ENCODE data around the gene ATG16L2.

DNA sequence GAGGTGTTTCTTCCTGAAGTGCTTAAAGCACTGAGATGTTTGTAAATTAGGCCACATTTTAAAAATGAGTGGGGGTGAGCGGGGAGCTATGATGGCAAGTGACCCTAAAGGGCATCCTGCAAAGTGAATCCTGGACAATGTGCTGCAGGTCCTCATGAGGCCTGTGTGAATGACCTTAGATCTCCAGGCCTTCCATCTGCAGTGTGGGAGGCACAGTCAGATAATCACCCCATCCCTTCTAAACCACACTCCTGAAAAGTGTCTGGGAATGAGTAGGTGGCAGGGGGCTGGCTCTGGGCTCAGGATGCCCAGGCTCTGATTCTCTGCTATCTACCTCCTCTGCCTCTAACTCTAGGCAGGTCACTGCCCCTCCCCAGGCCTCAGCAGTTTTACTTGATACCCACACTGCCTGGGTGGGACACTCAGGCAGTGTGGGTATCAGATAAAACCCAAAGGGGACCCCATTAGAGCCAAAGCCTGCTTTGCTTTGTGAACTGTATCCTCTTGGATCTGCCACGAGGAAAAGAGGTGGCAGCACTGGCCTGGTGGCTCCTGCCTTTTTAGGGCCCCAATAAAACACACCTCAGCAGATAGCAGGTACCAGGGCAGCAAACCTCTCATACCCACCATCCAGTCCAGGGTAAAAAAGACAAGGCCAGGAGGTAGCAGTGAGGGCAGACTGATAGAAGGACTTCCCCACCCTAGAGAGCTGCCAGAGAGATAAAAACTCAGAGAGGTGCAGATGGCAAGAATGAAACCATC is 30.9 kb upstream of the ATG16L2 start:
- TF ChIP-seq, protein P1, sequence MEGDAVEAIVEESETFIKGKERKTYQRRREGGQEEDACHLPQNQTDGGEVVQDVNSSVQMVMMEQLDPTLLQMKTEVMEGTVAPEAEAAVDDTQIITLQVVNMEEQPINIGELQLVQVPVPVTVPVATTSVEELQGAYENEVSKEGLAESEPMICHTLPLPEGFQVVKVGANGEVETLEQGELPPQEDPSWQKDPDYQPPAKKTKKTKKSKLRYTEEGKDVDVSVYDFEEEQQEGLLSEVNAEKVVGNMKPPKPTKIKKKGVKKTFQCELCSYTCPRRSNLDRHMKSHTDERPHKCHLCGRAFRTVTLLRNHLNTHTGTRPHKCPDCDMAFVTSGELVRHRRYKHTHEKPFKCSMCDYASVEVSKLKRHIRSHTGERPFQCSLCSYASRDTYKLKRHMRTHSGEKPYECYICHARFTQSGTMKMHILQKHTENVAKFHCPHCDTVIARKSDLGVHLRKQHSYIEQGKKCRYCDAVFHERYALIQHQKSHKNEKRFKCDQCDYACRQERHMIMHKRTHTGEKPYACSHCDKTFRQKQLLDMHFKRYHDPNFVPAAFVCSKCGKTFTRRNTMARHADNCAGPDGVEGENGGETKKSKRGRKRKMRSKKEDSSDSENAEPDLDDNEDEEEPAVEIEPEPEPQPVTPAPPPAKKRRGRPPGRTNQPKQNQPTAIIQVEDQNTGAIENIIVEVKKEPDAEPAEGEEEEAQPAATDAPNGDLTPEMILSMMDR (IDR thresholded peaks at IDR 0.05; ENCODE audit: poor library complexity, severe bottlenecking) = no peak
- no peak for TF ChIP-seq RAD21 (conservative IDR thresholded peaks at IDR 0.05)
- no peak for TF ChIP-seq POLR2AphosphoS5 (IDR thresholded peaks at IDR 0.05)
- no peak for TF ChIP-seq TAF1 (IDR thresholded peaks at IDR 0.05; ENCODE audit: low read depth)
- TF ChIP-seq EZH2 (IDR thresholded peaks at IDR 0.05; ENCODE audit: borderline replicate concordance, insufficient read depth, low read length, poor library complexity, severe bottlenecking) = no peak
- TF ChIP-seq MXI1 (conservative IDR thresholded peaks at IDR 0.05; ENCODE audit: poor library complexity, severe bottlenecking) = no peak
- TF ChIP-seq EP300 (conservative IDR thresholded peaks at IDR 0.05; ENCODE audit: poor library complexity, severe bottlenecking) = no peak
- no peak for TF ChIP-seq SMC3 (conservative IDR thresholded peaks at IDR 0.05; ENCODE audit: poor library complexity)
